ENCODE data around the gene CRYGC.

DNA sequence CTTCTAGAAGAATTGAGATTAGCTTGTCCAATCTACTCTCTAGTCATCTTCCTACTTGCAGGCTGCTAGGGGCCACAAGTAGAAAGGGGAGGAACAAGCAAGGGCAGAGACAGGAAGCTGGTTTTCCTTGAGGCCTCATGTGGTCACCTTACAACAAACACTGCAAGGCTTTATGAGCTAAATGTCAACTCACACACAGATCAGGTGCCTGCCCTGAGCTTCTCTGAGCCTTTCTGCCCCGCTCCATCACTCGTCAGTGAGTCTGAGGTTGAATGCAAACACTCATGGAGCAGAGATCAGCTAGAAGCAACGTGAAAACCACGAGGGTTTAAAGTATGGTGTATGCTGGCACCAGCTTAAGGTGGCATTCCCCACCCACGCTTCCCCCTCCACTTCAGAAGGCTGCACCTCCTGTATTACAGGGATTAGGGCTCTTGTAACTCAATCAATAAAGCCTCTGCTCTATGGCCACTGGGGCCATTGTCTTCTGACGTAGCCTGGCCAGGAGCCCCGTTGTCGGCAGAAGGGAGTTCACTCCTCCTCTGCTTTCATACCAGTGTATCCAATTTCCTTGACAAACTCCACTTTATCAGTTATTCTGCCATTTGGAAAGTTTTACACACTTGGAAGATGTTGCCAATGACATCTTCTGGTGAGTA is 5.4 kb upstream of the CRYGC start:
- TF ChIP-seq, protein P1, sequence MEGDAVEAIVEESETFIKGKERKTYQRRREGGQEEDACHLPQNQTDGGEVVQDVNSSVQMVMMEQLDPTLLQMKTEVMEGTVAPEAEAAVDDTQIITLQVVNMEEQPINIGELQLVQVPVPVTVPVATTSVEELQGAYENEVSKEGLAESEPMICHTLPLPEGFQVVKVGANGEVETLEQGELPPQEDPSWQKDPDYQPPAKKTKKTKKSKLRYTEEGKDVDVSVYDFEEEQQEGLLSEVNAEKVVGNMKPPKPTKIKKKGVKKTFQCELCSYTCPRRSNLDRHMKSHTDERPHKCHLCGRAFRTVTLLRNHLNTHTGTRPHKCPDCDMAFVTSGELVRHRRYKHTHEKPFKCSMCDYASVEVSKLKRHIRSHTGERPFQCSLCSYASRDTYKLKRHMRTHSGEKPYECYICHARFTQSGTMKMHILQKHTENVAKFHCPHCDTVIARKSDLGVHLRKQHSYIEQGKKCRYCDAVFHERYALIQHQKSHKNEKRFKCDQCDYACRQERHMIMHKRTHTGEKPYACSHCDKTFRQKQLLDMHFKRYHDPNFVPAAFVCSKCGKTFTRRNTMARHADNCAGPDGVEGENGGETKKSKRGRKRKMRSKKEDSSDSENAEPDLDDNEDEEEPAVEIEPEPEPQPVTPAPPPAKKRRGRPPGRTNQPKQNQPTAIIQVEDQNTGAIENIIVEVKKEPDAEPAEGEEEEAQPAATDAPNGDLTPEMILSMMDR (conservative IDR thresholded peaks at IDR 0.05; ENCODE audit: low read depth in 2 of 2) = no peak
- no peak for TF ChIP-seq POLR2AphosphoS5 (IDR thresholded peaks at IDR 0.05; ENCODE audit: low read depth)
- TF ChIP-seq EZH2phosphoT487 (IDR thresholded peaks at IDR 0.05; ENCODE audit: unreplicated experiment) = no peak
- TF ChIP-seq, protein P2, sequence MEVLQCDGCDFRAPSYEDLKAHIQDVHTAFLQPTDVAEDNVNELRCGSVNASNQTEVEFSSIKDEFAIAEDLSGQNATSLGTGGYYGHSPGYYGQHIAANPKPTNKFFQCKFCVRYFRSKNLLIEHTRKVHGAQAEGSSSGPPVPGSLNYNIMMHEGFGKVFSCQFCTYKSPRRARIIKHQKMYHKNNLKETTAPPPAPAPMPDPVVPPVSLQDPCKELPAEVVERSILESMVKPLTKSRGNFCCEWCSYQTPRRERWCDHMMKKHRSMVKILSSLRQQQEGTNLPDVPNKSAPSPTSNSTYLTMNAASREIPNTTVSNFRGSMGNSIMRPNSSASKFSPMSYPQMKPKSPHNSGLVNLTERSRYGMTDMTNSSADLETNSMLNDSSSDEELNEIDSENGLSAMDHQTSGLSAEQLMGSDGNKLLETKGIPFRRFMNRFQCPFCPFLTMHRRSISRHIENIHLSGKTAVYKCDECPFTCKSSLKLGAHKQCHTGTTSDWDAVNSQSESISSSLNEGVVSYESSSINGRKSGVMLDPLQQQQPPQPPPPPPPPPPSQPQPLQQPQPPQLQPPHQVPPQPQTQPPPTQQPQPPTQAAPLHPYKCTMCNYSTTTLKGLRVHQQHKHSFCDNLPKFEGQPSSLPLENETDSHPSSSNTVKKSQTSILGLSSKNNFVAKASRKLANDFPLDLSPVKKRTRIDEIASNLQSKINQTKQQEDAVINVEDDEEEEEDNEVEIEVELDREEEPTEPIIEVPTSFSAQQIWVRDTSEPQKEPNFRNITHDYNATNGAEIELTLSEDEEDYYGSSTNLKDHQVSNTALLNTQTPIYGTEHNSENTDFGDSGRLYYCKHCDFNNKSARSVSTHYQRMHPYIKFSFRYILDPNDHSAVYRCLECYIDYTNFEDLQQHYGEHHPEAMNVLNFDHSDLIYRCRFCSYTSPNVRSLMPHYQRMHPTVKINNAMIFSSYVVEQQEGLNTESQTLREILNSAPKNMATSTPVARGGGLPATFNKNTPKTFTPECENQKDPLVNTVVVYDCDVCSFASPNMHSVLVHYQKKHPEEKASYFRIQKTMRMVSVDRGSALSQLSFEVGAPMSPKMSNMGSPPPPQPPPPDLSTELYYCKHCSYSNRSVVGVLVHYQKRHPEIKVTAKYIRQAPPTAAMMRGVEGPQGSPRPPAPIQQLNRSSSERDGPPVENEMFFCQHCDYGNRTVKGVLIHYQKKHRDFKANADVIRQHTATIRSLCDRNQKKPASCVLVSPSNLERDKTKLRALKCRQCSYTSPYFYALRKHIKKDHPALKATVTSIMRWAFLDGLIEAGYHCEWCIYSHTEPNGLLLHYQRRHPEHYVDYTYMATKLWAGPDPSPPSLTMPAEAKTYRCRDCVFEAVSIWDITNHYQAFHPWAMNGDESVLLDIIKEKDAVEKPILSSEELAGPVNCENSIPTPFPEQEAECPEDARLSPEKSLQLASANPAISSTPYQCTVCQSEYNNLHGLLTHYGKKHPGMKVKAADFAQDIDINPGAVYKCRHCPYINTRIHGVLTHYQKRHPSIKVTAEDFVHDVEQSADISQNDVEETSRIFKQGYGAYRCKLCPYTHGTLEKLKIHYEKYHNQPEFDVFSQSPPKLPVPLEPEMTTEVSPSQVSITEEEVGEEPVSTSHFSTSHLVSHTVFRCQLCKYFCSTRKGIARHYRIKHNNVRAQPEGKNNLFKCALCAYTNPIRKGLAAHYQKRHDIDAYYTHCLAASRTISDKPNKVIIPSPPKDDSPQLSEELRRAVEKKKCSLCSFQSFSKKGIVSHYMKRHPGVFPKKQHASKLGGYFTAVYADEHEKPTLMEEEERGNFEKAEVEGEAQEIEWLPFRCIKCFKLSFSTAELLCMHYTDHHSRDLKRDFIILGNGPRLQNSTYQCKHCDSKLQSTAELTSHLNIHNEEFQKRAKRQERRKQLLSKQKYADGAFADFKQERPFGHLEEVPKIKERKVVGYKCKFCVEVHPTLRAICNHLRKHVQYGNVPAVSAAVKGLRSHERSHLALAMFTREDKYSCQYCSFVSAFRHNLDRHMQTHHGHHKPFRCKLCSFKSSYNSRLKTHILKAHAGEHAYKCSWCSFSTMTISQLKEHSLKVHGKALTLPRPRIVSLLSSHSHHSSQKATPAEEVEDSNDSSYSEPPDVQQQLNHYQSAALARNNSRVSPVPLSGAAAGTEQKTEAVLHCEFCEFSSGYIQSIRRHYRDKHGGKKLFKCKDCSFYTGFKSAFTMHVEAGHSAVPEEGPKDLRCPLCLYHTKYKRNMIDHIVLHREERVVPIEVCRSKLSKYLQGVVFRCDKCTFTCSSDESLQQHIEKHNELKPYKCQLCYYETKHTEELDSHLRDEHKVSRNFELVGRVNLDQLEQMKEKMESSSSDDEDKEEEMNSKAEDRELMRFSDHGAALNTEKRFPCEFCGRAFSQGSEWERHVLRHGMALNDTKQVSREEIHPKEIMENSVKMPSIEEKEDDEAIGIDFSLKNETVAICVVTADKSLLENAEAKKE (CRISPR knock-in tag; IDR thresholded peaks at IDR 0.05) = no peak
